NCI-H1694 (cell line): ENCODE data around the gene ERI3.

Source experiments
- DNase-seq: peaks from one replicate; lab custom pipeline; 2025; lab: John Stamatoyannopoulos, UW

ERI3 gene

DNA sequence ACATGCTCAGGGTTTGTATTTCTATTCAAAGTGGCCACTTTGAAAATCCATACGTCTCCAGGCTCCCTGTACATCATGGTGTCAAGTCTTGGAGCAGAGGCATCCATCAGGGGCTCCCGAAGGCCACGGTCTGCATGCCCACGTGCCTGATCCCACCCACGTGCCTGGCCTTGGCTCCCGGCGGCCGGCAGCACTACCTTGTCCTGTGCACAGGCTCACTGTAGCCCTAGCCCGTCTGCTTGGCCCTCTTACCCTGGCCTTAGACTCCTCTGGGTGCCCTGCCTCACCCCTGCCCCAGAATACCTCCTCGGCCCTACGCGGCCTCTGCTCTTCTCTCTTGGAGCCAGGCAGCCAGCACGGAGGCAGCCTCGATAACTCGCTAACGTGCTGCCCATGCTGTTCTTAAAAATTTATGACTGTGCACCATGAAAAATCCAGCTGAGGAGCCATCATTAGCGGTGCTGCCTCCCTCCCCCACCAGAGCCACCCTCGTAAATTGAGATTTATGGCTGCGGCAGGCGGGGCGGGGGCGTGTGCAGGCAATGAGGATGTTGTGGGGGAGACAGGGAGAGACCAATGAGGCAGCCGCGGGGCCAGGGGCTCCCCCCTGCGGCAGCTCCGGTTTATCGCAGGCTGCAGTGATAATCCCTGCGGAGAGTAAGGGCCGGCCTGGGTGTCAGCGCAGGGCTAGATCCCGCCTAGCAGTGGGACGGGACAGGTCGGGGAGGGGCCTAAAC, 117.2 kb downstream of the ERI3 start:
- no peak for DNase-seq

DNA sequence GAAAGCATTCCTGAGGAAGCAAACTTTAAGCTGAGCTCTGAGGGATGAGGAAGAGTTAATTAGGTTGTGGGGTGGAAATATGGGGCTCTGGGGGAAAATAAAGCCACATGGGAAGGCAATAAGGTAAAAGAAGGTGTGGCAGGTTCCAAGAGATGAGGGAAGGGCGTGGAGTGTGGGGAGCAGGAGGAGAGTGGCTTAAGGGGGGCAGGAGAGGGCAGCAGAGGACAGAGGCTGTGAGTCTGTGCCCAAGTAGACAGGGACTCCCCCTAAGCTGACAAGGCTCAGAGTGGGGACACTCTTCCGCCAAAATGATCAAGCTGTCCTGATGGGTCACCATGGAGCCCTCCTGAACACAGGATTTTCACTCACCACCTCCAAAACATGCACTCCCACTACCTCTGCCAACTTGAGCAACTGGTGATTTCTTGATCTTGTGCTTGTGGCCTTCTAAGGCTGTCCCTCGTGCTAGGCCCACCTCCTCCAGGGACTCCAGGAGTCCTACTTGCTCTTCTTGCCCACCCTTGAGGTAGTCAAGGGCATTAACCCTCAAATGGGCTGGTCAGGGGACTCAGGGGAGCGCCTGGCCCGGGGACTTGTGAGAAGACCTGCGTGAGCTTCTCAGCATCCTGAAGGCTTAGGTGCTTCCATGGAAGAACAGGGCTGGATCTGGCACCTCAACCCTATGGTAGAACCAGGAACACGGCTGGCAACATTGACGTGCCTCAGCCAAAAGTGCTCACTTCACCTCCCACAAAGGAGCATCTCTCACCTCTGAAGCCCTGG, 118.4 kb downstream of the ERI3 start:
- DNase-seq, result no peak

DNA sequence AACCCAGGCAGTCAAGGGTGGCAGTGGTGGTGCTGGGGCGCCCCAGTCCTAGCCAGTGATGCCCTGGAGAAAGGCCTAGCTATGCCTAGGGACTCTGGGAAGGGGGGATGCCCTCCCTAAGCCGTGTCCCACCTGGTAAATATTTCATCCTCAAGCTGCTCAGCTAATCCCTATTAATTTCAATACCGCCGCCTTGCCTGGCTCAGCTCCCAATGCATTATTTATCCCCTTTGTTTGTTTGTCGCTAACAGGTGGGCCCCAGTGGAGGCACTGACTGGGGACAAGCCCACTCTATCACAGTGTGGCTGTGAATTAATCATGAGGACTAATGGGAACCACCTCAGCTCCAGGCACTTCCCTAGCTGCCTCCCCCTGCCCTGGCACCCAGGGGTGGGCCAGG, 119.2 kb downstream of the ERI3 start:
- no peak for DNase-seq

DNA sequence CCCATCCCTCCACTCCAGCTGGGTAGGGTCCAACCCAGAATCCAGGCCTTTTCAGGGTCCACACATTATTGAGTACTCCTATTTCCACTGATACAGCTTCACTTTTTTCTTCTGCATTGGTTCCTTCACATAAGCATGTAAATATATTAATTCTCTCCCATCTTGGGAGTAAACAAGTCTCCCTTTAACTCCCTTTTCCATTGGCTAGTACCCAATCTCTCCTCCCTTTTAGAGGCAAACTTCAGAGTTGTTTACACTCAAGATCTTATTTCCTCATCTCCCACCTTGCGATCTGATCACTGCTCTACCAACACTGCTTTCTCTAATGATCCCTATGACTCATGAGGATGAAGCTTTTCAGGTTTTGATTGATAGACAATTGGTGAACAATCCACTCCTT, 121.5 kb downstream of the ERI3 start:
- no peak for DNase-seq

DNA sequence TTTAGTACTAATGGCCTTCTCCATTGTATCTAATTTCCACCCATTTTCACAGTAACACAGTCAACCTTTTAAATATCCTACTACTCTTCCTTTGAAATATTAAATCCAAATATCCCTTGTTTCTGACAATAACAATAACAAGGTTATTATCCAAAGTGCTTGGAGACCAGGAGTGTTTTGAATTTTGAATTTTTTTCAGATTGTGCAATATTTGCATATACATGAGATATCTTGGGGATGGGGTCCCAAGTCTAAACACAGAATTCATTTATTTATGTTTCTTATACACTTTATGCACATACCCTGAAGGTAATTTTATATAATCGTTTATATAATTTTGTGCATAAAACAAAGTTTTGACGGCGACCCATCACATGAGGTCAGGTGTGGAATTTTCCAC, 124.3 kb downstream of the ERI3 start:
- DNase-seq, result no peak

DNA sequence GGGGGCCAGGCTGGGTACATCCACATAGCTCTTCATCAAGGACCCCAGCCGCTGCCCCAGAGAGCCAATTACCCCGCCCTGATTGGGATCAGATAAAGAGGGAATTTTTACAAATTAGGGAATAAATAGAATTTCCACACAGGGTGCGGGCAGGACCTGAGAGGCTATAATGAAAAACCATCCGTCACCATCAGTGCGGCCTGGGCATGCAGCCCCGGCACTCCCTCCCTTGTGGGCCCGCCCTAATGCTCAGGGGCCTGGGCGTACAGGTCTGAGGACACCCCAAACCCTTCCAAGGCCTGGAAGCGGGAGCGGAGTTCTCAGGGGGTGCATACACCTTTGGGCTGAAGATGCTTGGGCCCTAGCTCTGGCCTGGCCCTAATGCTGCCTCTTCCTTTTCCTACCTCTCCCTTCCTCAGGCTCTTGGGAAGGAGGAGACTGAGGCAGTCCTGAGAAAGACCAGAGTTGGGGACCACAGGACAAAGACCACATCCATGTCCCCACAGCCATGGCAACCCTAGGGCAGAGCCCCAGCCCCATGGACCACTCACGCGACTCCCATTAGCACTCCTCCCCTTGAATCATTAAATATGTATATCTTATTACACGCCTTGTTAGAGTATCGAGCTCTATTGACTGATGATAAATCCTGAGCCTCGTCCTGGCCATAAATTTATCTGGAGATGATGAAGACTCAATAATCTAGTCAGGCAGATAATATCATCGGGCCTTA, 125.5 kb downstream of the ERI3 start:
- DNase-seq, result no peak

DNA sequence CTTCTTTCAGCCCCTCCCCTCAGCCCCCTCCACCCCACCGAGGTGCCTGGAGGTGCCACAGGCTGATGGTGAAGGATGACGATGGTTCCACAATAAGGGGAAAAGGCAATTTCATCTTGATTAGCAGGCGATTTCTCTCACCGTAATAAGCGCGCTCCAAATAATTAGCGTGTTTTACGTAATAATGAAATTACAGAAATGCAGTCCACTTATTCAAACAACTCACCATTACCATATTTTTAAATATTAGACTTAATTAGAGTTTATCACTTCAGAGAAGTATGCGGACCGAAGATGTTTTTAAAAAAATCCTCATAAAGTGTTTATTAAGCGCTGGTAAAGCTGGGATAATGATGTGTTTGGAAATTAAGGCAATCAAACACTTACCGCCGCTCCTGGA, 126.8 kb downstream of the ERI3 start:
- no peak for DNase-seq

DNA sequence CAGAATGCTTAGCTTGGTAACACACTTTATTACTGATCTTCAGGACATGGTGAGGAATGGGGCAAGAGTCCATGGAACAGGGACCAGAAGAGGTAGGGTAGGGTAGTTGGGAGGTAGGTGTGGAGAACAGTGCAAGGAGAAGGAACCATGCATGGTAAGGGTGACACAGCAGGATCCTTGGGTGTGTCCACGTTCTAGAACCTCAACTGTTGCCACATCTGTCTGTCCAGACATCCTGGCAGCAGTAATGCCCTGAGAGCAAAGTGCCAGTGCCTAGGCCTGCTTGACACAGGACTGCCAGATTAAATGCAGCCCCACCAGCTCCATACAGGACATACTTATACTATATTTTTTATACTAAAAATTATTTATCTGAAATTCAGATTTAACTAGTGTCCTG, 127.8 kb downstream of the ERI3 start:
- DNase-seq, result no peak

DNA sequence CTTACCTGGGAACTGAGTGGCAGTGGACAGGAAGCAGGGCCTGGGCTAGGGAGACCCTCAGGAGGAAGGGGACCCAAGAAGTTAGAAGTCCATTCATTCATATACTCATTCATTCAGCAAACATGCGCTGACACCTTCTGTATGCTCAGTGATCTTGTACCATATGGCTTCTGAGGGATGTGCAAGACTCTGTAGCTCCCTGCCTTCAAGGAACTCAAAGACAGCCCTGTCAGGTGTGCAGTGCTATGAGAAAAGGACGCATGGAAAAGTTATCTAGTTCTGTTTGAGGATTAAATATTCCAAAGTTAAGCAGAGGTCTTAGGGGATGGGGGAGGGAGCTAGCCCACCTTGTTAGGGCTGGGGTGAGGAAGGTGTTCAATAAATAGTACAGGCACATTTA, 129.3 kb downstream of the ERI3 start:
- DNase-seq, result no peak

DNA sequence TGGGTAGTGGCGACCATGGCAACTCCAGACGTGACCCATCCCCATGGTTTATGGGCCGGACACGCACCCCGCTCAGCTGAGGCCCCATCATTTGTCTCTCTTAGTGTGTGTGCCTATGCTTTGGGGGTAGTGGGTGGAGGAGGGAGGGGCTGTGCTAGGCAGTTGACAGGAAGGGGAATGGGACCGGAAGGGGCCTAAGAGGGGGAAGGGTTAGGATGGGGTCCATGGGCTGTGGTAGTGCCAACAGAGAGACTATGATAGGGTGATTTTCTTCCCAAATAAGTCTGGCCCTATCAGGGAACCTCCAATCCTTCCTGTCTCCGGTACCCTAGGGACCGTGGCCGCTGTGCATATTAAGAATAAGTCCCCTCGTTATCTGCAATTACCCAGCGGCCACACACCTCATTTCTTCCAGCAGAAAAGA, 131.9 kb downstream of the ERI3 start:
- no peak for DNase-seq

DNA sequence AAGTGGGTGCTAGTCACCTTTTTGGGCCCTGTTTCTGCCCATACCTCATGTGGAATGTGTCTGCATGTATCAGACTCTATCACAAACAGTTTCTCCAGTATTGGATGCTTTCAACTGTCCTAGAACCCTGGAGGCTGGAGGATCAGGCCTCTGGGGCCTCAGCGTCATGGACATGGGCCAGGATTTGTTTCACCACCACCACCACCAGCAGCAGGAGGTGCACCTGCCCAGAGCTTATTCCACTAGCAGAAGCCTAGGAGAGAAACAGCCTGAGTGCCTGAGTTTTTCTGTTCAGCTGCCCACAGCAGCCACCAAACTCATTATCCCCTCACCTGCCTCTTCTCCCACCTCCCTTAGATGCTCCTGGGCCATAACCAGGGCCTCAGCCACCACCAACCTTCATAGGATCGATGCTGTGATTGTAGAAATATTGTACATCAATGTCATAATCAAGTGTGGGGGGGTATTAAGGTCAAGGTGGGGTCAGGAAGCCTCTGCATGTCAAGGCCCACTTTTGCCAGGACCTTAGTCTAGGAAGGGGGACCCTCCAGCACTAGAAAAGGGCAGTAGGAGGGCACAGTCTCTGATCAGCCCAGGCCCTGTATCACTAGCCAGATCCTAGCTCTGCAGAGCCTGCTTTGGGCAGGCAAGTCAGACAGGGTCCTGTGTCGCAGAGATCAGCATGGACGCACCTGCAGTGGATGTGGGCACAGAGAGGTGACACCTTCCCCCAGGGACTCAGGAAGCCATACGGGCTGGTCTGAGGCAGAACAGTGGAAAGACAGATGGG, 132.5 kb downstream of the ERI3 start:
- no peak for DNase-seq

DNA sequence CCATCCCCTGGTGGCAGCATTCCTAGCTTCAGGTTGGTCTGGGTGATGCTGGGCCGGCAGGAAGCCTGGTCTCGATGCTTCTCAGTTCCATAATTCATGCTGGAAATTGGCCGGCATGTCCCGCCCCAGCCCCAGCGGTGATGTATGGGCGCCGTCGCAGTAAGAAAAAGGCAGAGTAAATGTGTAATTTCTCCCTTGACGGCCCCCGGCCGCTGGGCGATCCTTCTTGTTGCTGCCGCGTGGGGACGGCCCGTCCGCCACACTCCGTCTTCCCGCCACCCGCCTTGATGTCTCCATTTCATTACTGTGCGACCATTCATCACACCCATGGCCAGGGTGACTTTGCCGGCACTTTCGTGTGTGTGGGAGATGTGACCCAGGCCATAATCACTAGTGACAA, 133.3 kb downstream of the ERI3 start:
- DNase-seq, result no peak

DNA sequence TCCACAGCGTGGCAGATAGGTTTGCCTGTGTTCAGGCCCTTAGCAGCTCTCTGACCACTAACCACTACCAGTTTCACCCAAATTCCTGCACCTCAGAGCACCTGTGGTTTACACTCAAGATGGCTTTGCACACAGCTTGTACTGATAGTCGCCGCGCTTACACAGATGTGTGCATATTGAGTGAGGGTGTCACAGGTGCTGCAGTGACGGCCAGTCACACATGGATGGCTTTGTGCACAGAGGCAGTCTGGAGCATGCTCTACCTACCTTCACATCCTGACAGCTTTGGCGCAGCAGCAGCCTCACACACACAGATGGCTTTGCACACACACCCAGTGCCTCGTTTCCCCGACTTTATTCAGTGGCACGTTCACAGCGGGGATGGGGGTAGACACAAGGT, 134.3 kb downstream of the ERI3 start:
- DNase-seq, result no peak

DNA sequence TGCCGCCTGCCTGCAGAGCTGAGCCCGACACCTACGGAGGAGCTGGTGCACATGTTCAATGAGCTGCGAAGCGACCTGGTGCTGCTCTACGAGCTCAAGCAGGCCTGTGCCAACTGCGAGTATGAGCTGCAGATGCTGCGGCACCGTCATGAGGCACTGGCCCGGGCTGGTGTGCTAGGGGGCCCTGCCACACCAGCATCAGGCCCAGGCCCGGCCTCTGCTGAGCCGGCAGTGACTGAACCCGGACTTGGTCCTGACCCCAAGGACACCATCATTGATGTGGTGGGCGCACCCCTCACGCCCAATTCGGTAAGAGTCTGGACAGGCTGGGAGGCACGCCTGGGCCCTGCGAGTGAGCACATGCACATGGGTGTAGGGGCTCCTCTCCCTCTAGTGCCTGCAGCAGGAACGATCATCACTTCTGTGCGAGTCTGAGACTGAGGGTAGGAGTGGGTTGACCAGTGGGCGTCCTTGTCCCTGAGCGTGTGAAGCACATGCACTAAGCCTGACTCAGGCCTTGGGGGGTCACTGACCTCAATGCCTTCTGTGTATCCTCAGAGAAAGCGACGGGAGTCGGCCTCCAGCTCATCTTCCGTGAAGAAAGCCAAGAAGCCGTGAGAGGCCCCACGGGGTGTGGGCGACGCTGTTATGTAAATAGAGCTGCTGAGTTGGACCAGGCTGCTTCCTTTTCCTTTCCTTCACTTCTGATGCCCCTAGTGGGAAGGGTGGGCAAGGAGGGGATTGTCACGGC, 134.9 kb downstream of the ERI3 start:
- no peak for DNase-seq

DNA sequence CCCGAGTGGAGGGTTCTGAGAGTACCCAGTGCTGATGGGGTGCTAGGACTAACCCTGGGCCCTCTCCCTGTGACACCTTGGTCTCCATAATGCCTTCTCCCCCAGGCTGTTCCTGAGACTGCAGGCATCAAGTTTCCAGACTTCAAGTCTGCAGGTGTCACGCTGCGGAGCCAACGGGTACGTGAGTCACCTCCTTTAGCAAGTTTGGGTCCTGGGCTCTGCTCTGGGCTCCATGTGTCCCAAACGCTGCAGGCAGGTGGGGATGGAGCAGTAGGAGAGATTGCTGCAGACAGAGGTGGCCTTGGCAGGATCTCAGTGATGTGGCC, 135.8 kb downstream of the ERI3 start:
- no peak for DNase-seq

DNA sequence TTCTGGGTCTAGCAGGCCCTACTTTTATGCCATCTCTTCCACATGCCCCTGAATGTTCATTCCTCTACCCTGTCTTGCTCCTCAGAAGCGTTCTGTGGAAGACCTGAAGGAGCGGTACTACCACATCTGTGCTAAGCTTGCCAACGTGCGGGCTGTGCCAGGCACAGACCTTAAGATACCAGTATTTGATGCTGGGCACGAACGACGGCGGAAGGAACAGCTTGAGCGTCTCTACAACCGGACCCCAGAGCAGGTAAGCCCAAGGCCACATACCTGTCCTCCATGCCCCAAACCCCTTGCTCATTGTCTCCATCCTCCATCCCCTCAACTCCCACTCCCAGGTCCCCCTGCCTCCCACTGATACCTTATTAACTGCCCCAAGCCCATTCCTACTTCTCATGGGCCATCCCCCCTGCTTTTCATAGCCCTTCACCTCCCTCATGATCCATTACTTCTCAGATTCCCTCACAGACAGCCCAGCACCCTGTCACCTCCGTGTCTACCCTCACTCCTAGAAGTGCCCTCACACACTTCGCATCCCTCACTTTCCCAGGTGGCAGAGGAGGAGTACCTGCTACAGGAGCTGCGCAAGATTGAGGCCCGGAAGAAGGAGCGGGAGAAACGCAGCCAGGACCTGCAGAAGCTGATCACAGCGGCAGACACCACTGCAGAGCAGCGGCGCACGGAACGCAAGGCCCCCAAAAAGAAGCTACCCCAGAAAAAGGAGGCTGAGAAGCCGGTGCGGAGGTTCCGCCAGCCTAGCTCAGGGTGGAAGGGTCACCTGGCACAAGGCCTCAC, 136.4 kb downstream of the ERI3 start:
- no peak for DNase-seq

DNA sequence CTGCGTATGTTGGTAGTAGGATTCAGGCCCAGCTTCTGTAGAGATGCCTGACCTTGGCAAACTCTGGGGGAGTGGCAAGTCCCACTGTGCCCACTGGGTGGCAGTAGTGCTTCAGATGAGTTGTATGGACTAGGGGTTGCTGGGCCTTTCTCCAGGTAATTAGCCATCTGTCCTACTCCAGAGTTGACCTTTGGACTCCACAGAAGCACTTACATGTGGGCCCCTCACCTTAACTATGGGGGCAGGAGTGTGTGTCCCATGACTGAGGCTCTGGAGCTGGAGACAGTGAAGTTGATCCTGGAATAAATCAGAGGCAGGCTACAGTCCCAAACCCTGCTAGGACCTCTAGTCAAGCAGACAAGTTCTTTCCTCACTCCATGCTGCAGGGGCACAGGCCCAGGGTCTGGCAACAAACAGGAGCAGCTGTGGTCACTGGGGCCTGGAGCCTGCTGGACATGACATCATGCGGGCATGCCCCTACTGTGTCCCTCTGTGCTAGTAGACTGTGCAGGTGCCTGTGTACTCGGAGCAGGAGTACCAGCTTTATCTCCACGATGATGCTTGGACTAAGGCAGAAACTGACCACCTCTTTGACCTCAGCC, 137.1 kb downstream of the ERI3 start:
- peak; percentile 58 for DNase-seq

DNA sequence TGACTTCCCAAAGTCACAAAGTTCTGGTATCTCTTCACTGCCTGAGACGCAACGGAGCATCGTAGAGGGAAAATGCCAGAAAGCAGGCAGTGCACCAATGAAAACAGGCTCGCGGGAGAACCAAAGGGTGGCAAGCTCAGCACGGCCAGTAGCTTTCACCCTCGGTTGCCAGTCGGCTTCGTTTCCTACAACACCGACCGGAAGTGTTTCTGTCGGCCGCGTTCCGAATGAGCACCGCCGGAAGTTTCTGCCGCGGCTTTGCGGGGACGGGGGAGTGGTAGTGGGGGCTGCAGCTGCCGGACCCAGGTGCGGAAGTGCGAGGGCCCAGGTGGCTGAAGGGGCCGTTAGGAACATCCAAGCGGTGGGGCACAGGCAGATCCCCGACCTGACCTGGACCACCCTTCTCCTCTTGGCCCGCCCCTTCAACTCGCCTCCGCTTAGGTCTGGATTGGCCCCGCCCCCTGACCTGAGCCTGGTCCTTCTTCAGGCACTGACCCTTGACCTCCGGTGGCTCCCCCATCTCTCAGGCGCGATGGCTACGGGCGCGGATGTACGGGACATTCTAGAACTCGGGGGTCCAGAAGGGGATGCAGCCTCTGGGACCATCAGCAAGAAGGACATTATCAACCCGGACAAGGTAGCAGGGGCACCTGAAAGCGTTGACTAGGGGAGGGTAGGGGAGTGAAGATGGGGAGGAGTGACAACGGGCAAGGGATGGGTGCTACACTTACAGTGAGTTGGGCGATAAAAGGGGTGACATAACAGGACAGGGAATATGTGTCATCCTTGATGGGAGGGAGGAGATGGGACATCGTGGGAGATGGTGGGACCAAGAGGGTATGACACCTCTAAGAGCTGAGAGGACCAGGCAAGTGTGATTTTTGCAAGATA, 141.6 kb downstream of the ERI3 start, which contains the start of gene DMAP1:
DMAP1 (plus strand) TSS at position 250 of the 891 bp plus-strand sequence; CDS start at position 533, 283 bp downstream.
- DNase-seq, result peak; percentile 73
